ENCODE measurements around the gene MEGF6.

Gene MEGF6

DNA sequence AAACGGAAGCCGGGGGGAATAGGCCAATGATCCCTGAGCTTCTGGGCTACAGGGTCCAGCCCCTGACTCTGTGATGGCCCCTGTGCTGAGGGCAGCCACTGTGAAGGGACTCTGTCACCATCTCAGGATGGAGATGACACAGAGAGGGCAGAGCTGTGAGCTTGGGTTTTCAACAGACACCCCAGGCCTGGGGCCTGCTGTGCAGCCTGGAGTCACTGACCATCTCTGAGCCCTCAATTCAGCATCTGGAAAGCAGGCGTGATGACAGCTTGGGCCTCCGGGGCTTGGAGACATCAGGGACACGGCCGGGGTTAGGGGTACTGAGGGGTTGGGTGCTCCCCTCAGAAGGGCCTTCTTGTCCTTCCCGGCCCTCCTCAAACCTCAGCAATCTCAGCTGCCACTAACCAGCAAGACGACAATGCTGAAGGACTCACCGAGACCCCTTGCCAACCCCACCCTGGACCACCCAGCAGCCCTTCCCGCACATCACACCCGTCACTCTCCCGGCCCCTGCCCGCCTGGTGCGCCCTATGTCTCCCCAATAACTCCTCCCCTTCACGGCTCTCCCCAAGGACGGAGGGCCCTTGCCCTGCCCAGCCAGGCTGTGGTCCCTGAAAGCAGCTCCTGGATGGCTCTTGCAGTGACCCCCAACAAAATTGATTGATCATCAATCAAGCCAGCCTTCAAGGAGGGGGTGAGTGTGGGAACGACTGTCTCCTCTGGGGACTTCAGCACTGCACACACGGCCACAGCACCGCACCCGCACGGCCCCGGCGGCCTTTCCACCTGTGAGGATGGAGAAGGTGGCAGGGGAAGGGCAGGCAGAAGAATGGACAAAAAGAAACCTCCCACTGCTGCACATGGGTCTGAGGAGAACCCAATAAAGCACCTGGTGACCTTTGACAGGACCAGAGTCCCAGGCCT lies 4.3 kb downstream of the MEGF6 start:
- no peak for DNase-seq

DNA sequence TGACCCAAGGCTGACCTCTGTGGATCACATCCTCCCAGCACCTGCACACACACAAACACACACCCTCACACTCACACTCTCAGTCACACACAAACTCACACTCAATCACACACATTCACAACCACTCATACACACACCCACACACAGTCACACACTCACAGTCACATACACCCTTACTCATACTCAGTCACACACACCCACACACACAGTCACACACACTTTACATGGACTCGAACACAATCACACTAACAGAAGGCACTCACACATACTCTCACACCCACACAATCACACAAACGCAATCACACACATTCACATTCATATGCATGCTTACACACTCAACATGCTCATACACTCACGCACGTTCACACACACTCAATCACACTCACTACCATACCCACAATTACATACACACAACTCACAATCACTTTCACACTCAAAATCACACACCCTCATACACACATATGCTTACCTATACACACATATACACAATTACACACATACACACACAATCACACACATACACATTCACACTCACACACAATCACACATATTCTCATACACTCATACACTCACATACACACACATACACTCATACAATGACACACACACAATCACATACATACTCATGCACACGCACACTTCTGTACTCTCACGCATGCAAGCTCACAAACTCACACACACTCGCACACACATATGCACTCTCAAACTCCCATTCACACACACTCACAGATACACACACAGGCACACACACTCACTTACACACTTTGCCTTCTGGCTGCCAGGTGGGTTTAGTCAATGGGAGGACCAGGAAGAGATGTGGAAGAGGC lies 6.1 kb downstream of the MEGF6 start:
- DNase-seq, result no peak

DNA sequence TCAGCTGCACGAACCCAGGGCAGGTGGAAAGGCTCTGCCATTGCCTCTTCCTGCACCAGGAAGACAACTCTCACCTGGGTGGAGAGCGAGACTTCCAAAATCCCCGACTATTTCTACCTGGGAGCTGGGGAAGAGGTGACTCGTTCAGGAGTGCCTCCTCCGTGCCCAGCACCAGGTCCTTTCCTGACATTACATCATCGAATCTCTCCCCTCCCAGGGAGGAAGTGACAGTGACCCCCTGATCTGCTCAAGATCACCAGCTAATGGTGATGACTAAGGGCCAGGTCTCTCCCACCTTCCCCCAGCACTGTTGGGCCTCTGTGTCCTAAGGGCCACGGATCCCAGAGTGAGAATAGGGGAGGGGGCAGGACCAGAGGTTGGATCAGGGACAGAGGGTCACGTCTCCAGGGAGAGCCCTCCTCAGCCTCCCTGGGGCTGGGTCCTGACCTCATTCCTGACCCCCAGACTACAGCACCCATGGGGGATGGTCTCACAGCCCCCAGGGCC lies 6.8 kb downstream of the MEGF6 start:
- DNase-seq, result no peak

DNA sequence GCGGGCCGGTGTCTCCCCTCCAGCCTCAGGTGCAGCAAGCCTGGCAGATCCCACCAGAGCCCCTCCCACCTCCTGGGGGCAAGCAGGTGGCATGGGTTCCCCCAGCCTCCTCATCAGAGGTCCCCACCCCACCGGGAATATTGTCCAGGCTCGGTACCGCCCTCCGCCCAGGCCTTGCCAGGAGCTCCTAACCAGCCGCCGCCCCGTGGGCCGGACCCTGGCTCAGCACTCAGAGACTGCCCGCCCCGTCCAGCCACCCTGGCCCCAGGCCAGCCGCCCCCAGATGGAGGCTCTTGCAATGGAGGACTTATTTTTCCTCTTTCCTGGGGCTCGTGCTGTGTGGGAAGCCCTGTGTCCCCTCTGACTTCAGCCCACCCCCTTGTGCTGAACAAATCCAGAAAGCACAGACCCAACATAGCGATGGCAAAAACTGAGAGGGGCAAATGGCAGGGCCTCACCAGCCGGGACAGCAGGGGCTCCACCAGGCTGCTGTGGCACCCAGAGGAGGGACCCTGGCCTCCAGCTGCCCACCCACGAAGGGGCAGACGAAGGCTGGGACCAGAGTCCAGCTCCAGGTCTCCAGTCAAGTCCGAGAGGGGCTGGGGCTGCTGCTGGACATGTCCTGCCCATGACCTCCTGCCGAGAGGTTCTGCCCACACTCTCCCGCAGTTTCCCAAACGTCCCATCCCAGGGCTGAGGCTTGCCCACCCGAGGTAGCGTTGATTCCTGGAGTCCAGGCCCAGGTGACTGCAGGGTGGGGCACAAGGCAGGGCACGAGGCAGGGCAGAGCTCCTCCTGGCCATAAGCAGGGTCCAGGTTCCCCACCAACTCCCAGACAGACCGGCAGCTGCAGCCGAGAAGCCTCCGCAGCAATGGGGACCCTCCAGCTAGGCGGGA lies 7.5 kb downstream of the MEGF6 start:
- no peak for DNase-seq

DNA sequence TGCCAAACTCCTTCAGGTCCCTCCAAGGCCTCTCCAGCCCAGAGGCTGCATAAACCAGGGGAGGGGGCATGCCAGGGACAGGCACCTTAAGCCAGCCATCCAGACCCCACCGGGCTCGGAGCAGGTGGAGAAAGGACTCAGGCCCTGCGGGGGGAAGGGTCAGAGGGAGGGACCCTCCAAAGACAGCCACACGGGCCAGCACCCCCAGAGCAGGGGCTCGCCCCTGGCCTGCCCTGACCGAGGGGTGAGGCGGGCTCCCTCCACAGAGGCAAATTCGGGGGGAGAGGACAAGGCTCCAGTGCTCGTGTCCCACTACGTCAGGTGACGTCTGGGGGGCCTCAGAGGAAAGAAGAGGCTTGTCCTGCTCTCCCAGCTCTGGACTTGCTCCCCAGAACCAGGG lies 8.2 kb downstream of the MEGF6 start:
- DNase-seq, result no peak

DNA sequence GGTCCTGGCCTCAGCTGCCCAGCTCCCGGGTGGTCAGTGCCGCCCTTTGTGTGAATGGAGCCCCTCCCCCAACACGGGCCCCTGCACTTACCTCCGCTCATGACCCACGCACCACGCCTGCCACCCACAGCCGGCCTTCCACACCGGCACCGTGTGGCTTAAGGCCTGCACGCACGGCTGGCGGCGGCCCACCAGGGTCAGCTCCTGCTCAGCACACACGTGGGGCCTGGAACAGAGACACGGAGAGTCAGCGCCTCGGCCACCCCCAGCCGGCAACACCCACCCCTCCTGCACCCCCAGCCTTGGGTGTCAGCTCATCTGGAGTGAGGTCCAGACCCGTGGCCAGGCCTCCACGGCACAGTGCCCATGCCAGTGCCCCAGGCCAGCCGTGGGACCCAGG lies 8.9 kb downstream of the MEGF6 start:
- DNase-seq, result no peak

DNA sequence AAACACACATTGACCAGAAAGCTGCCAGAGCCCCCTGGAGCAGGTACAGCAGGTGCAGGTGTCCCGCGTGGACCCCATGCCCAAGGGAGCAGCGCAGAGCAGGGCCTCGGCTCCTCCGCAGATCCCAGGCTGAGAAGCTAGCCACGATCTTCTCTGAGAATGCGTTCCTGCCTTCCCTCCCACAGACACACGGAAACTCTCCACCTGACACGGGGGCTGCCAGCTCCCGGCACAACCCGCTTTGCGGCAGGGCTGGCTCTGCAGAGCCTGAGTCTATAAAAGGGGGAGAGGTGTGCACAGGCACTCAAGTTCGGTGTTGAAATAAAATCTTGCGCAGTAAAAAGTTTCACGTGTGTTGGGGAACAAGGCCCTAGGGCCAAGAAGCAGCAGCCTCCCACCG lies 9.6 kb downstream of the MEGF6 start:
- DNase-seq, result no peak

DNA sequence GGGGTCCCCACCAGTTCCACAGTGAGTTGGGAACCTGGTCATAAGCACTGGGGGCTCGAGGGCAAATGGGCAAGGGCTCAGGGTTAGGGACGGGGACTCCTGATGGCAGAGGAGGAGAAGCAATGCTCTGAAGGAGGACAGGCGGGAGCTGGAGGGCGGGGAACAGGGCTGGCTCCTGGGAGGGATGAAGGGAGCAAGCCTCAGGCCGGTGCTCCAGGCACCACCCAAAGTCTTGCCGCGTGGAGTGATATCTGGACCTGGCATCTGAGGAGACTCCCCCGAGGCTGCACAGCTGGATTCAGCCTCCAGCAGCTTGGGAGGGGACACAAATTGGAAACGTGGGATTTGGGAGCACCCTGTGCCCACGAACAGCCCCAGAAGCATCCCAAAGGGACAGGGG lies 11.0 kb downstream of the MEGF6 start:
- no peak for DNase-seq

DNA sequence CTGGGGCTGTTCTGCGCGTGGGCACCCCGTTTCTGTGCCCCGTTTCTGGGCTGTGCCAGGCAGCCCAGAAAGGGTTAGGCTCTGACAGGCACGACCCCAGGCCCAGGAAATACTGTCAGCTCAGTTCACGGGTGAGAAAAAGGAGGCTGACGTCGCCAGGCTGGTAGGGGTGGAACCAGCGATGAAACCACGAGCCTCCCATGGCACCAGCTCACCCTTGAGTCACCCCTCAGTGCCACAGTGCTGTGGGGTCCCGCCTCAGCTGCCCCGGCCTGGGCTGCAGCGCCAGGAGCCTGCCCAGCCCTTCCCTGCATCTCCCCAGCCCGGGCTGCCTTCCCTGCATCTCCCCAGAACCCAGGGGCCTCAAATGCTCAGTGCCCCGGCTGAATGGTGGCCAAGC lies 11.5 kb downstream of the MEGF6 start:
- DNase-seq, result no peak

DNA sequence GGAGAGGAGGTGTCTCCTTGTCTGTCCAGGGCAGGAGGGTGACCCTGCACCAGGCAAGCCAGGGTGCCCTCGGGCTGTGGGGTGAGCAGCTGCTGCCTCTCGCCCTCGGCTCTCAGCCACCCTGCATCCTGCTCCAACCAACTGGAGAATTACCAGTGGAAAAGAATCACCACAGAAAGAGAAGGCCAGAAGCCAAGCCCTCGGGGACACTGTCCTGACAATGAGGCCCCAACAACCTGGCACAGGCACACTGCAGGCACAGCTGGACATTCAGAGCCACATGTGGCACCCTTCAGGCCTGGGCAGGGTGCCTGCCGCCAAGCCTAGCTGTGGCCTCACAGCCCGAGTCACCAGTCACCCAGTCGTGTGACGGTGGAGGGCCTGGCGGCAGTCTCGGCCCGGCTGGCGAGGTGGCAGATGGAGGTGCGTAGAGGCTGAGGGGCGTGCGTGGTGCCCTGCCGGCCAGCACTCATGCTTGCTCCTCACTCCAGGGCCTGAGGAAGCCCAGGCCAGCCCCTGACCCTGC lies 12.0 kb downstream of the MEGF6 start:
- DNase-seq, result no peak

DNA sequence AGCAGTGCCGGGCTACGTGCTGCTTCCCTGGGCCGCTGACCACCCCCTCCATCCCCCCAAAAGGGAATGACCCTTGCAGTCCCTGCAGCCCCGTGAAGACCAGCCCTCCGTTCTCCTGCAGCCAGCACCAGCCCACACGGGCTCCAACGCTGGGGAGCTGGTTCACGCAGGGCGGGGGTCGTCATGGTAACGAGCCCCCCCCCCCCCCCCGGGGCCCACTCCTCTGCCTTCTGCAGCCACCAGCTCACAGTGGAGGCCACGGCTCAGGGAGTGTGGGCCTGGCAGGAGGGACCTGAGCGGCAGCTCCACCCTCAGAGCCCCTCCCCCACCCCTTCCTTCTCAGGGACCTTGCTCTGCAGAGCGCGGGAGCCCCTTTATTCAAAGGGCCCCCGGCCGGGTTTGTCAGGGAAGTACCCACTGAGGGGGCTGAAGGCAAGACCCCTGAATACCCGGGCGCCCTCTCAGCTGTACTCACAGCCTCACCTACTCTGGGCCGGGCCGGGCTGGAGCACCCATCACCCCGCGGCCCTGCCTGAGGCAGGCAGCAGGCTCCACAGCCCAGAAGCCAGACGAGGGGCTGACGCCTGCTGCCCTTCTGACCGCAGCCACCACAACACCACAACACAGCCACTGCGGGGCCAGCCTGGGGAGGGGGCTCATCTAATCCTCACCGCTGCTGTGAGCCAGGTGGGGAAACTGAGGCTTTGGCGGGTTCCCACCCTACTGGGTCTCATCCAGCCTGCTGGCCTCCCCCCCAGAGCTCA lies 12.6 kb downstream of the MEGF6 start:
- DNase-seq, result no peak

DNA sequence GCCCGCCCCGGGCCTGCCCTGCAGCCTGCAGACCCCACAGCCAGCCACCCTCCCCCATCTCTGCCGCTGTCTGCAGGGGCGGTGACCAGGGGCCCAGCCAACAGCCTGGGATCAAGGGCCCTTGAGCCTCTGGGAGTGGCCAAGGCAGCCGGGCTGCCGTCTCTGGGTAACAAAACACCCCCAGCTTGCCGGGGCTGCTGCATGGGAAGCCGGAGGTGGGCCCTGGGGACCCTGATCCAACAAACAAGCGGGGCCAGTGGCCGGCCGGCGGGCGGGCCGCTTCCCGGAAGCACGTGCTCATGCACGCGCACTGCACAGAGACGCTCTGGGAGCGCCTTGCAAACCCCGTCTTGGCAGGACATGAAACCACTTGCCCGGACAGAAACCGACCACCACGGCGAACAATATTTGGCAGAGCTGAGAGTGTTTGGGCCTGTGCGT lies 13.2 kb downstream of the MEGF6 start:
- no peak for DNase-seq

DNA sequence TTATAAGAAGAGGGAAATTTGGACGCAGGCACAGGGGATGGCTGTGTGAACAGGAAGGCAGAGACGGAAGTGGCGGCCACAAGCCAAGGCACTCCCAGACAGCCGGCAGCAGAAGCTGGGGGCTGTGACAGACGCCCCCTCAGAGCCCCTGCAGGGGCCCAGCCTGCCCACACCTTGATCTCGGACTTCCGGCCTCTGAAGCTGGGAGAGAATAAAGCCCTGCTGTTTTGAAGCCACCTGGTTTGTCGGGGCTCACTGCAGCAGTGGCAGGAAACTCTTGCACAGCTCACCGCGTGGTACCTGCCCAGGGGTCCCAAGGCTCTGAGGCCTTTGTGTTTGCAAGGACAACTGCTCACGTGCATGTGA lies 13.7 kb downstream of the MEGF6 start:
- DNase-seq, result no peak

DNA sequence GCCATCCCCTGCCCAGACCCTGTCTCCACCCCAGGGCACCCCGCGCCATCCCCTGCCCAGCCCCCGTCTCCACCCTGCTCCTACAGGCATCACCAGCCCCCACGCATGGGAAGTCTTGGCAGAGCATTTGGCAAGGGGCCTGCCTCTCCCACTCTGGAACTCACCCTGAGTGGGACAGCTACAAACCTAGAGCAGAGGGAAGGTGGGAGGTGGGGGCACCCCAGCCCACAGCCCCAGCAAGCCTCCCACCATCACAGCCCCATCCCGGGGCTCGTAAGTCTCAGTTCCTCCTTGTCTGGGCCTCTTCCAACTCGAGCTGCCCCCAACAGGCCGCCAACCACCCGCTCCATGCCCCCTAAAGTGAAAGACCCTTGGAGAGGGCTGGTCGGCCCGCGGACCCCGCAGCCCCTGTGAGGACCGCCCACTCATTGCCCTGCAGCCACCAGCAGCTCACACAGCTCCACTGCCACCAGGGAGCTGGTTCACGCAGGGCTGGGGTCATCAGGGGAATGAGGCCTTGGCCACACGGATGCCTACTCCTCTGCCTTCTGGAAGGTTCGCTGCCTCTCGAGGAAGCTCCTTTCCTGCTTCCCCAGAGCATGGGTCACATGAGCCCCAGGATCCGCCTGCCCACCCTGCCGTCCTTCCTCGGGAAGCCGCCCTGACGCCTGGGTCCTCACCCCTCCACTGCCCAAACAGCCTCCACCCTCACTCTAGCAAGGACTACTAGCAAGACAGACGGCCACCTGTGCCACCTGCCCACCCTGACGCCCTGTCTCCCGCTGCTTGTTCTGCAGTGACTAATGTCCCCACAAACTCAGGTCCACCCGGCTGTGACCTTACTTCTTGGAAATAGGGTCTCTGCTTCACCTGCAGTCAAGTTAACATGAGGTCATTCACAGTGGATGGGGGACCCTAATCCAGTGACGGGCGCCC lies 14.4 kb downstream of the MEGF6 start:
- DNase-seq, result no peak

DNA sequence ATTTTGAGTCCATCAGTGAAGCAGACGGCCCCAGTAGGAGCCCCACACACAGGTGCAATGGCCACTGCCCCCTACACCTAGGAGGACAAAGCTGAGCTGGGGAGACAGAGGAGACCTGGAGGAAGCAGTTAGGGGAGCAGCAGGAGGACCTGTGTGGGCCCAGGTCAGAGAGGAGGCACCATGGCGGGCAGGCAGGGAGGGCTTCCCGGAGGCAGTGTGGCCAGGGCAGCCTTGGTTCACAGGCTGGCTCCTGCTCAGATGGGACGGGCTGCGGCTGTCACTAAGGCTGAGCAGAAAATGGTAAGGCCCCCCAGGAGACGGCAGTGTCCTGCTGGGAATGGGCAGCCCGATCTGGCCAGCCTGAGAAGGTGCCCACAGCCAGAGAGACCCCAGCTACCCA lies 15.4 kb downstream of the MEGF6 start:
- no peak for DNase-seq

DNA sequence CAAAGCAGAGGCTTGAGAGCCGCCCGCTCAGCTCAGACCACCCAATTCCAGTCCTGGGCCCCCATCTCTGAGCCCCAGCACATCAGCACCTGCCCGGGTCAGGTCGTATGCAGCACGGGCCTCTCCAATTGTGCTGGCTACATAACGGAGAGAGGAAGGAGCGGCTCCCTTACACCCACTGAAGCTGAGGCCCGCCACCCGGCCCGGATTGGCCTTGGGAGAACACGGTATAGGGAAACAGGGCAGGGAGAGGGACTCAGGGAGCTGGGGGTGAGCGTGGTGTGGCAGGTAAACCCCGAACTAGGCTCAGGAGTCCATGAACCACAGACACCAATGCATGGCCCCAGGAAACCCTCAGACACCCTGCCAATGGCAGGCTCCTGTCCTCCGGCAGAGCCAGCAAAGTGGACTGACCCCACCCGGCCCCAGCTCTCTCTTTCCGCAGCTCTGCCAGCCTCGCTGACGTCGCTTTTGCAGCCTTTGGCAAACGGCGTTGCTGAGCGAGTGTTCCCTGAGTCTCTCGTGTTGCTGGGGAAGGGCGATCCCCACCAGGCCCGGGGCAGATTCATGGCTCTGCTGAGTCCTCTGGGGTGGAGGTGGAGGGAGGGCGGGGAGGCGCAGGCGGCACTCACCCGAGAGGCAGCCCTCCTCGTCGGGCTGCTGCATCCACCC lies 16.5 kb downstream of the MEGF6 start:
- no peak for DNase-seq

DNA sequence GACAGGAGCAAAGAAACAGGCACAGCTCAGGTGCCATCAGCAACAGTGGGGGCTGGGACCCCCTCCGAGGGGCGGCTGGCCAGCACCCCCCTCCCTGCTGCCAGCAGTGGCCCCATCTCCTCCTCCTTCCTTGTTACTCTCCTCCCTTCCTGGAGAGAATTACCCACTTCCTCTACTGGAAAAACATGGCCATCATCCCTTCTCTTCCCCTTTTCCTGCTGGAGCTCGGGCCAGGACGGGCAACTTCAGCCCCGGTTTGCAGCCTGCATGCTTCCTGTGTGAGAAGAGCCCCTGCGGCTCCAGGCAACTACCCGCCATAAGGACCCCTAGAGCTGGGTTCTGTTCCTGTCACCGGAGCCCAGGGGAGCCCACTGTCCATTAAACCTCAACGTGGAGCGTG lies 17.6 kb downstream of the MEGF6 start:
- DNase-seq, result no peak

DNA sequence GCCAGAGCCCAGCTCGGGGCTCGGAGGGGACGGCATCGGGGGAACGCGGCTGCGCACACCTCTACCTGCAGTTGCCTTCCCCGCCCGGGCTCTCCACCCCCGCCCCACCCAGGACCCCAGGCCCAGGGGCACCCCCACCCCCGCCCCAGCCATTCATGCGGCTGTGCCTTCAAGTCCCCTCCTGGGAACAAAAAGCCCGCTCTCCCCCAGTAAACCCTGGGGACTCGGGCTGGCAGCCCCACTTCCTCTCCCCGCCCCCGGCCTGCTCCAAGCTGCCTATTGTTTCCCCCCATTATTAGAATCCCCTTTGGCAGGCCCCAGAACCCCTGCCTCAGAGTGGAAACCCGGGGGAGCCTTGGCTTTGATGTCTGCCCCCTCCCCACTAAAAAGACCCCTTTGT lies 18.0 kb downstream of the MEGF6 start:
- no peak for DNase-seq

DNA sequence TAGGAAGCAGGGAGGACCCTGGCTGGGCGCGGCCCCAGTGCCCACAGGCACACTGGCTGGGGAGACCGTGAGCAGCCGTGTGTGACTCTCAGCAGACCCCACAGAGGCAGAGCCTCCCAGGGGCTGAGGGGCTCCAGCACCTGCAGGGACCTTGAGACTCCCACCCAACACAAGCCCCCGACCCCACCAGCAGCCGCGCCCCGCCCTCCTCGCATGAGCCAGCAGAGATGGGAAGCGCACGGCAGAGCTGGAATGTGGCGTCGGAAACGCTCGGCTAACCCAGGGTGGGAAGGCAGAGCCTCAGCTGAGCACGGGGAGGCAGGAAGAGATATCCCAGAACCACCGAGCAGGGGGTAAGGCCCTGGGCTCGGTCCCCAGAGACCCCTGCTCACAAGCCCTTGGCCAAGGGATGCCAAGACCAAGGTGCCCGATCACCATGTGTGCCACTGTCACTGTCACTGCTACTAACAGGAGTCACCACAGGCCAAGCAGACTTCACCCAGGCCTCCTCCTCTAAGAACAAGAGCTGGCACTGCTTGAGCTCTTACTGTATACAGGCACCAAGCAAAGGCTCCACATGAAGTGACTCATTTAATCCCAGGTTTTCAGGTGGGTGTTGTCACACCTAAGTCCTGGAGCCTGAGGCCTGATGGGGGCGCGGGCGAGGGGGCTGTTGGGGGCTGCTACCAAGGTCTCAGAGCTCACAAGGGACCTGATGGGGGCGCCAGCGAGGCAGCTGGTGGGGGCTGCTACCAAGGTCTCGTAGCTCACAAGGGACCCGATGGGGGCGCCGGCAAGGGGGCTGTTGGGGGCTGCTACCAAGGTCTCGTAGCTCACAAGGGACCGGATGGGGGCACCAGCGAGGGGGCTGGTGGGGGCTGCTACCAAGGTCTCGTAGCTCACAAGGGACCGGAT lies 20.1 kb downstream of the MEGF6 start:
- no peak for DNase-seq

All from NCI-H2171 (cell line).